H9 (cell line): ENCODE results near the gene RAB26. TPM values are rescaled to one million over a fixed set of nuclear protein-coding genes. Genes with fewer than 3 reads are reported as not detected.

Experiments used
- DNase-seq: peaks from one replicate; pipeline ENCODE4 v3.0.0-alpha.2; 2017
- H2AFZ ChIP-seq: one replicate; pipeline ENCODE4 v1.6.1; 2013; ENCODE audit warnings: mild to moderate bottlenecking, low read length, control low read depth, moderate library complexity
- H2AK5ac ChIP-seq: 2 replicates; pipeline ENCODE4 v1.6.1; 2013; ENCODE audit warnings: low read length, control low read depth, mixed read lengths; ENCODE audit not compliant: insufficient read length
- H2BK120ac ChIP-seq: one replicate; pipeline ENCODE4 v1.6.1; 2013; ENCODE audit warnings: low read depth, mild to moderate bottlenecking, low read length, control low read depth, inconsistent platforms; ENCODE audit not compliant: poor library complexity, severe bottlenecking
- H2BK12ac ChIP-seq: 2 replicates; pipeline ENCODE4 v1.6.1; 2013; ENCODE audit warnings: low read length, control low read depth, mixed read lengths, low read depth; ENCODE audit not compliant: insufficient read length
- H2BK15ac ChIP-seq: 2 replicates; pipeline ENCODE4 v1.6.1; 2013; ENCODE audit warnings: low read depth, low read length, control low read depth
- H2BK20ac ChIP-seq: one replicate; pipeline ENCODE4 v1.6.1; 2013; ENCODE audit warnings: low read depth, mild to moderate bottlenecking, low read length, control low read depth, inconsistent platforms; ENCODE audit not compliant: poor library complexity, severe bottlenecking
- H2BK5ac ChIP-seq: 2 replicates; pipeline ENCODE4 v1.6.1; 2013; ENCODE audit warnings: low read length, control low read depth, mixed read lengths; ENCODE audit not compliant: insufficient read length
- H3K14ac ChIP-seq: 2 replicates; pipeline ENCODE4 v1.6.1; 2013; ENCODE audit warnings: low read length, control low read depth; ENCODE audit not compliant: insufficient read depth
- H3K18ac ChIP-seq: 2 replicates; pipeline ENCODE4 v1.6.1; 2013; ENCODE audit warnings: low read depth, mild to moderate bottlenecking, mixed read lengths, low read length, control low read depth; ENCODE audit not compliant: insufficient read length
- H3K23ac ChIP-seq: 2 replicates; pipeline ENCODE4 v1.6.1; 2013; ENCODE audit warnings: low read length, control low read depth, mixed read lengths, low read depth; ENCODE audit not compliant: insufficient read length
- H3K23me2 ChIP-seq: 2 replicates; pipeline ENCODE4 v1.6.1; 2013; ENCODE audit warnings: low read depth, mild to moderate bottlenecking, mixed read lengths, low read length, control low read depth; ENCODE audit not compliant: insufficient read length, poor library complexity, severe bottlenecking
- H3K27ac ChIP-seq: 2 replicates; pipeline ENCODE4 v1.5.1; 2013; ENCODE audit warnings: low read length, control low read depth, mixed read lengths, low read depth; ENCODE audit not compliant: insufficient read length
- H3K27me3 ChIP-seq: 2 replicates; pipeline ENCODE4 v1.6.1; 2013; ENCODE audit warnings: low read length, control low read depth, inconsistent platforms; ENCODE audit not compliant: insufficient read depth
- H3K4ac ChIP-seq: 2 replicates; pipeline ENCODE4 v1.6.1; 2013; ENCODE audit warnings: low read depth, mild to moderate bottlenecking, control low read depth, inconsistent platforms, low read length, moderate library complexity
- H3K4me1 ChIP-seq: 2 replicates; pipeline ENCODE4 v1.6.1; 2013; ENCODE audit warnings: low read length, control low read depth, inconsistent platforms; ENCODE audit not compliant: insufficient read depth
- H3K4me2 ChIP-seq: 2 replicates; pipeline ENCODE4 v1.6.1; 2013; ENCODE audit warnings: low read length, control low read depth, mixed read lengths; ENCODE audit not compliant: insufficient read length, insufficient read depth
- H3K56ac ChIP-seq: 2 replicates; pipeline ENCODE4 v1.6.1; 2013; ENCODE audit warnings: low read depth, mild to moderate bottlenecking, mixed read lengths, low read length, control low read depth; ENCODE audit not compliant: insufficient read length
- H3K79me1 ChIP-seq: 2 replicates; pipeline ENCODE4 v1.6.1; 2013; ENCODE audit warnings: low read depth, mild to moderate bottlenecking, moderate library complexity, low read length, control low read depth, inconsistent platforms; ENCODE audit not compliant: insufficient read depth, poor library complexity, severe bottlenecking
- H3K79me2 ChIP-seq: 2 replicates; pipeline ENCODE4 v1.6.1; 2013; ENCODE audit warnings: low read length, control low read depth, inconsistent platforms; ENCODE audit not compliant: insufficient read depth
- H3K9ac ChIP-seq: 2 replicates; pipeline ENCODE4 v1.6.1; 2013; ENCODE audit warnings: low read length, control low read depth, mixed read lengths; ENCODE audit not compliant: insufficient read length; ENCODE audit errors: extremely low read depth
- H3K9me3 ChIP-seq: one replicate; pipeline ENCODE4 v1.6.1; 2013; ENCODE audit warnings: low read depth, low read length, inconsistent platforms; ENCODE audit not compliant: control insufficient read depth
- H3T11ph ChIP-seq: one replicate; pipeline ENCODE4 v1.6.1; 2013; ENCODE audit warnings: mild to moderate bottlenecking, low read length, control low read depth, inconsistent platforms
- H4K20me1 ChIP-seq: one replicate; pipeline ENCODE4 v1.6.1; 2013; ENCODE audit not compliant: control insufficient read depth, insufficient read length, insufficient read depth
- H4K5ac ChIP-seq: 2 replicates; pipeline ENCODE4 v1.6.1; 2013; ENCODE audit warnings: low read depth, mild to moderate bottlenecking, mixed read lengths, low read length, control low read depth; ENCODE audit not compliant: insufficient read length
- H4K8ac ChIP-seq: replicated peaks from 2 replicates; pipeline ENCODE4 v1.6.1; 2013; ENCODE audit warnings: low read length, control low read depth, mixed read lengths, low read depth; ENCODE audit not compliant: insufficient read length
- H4K91ac ChIP-seq: 2 replicates; pipeline ENCODE4 v1.6.1; 2013; ENCODE audit warnings: low read depth, mild to moderate bottlenecking, moderate library complexity, mixed read lengths, low read length, control low read depth; ENCODE audit not compliant: insufficient read length
- H3K27ac Mint-ChIP-seq, 3 experiments: 2 replicates in 2 of 3; 3 replicates in 1 of 3; pipeline ENCODE4 v1.8.0; 2020 to 2021; ENCODE audit warnings: mixed read lengths in 3 of 3, mild to moderate bottlenecking in 1 of 3, moderate library complexity in 1 of 3
- H3K27me3 Mint-ChIP-seq: 2 replicates; pipeline ENCODE4 v1.8.0; 2021; ENCODE audit warnings: low read depth, mild to moderate bottlenecking, moderate library complexity, mixed read lengths
- H3K36me3 Mint-ChIP-seq, 3 experiments: 2 replicates in 2 of 3; 3 replicates in 1 of 3; pipeline ENCODE4 v1.8.0; 2020 to 2021; ENCODE audit warnings: low read depth in 3 of 3, mixed read lengths in 3 of 3; ENCODE audit not compliant: insufficient read depth in 1 of 3
- H3K4me1 Mint-ChIP-seq, 2 experiments: 2 replicates each; pipeline ENCODE4 v1.8.0; 2020; ENCODE audit warnings: mixed read lengths in 2 of 2
- H3K4me3 Mint-ChIP-seq, 2 experiments: 2 replicates in 1 of 2; 3 replicates in 1 of 2; pipeline ENCODE4 v1.8.0; 2020 to 2021; ENCODE audit warnings: mild to moderate bottlenecking in 2 of 2, mixed read lengths in 2 of 2, moderate library complexity in 1 of 2
- H3K9me3 Mint-ChIP-seq, 2 experiments: 2 replicates in 1 of 2; 3 replicates in 1 of 2; pipeline ENCODE4 v1.8.0; 2020; ENCODE audit warnings: mild to moderate bottlenecking in 2 of 2, mixed read lengths in 2 of 2, moderate library complexity in 1 of 2
- CTCF ChIP-seq: fragments of 200-600 bp; sonication (generic); conservative IDR thresholded peaks from 3 replicates; pipeline ENCODE4 v1.8.0; 2021; ENCODE audit warnings: antibody characterized with exemption, mild to moderate bottlenecking
- WGBS: extraction: QIAGEN DNeasy Blood & Tissue Kit; methylation state at CpG from one replicate; pipeline ENCODE4 v1.1.7; 2013; ENCODE audit warnings: missing lambda C conversion rate, low lambda C conversion rate, mixed read lengths; ENCODE audit not compliant: insufficient read length; ENCODE audit errors: extremely low coverage; 5-methylcytosine and 5-hydroxymethylcytosine counted together
- total RNA-seq: library from RNA; stranded (reverse); gene quantifications from 2 replicates; pipeline ENCODE4 v1.2.1, GENCODE V29; 2021

Gene RAB26
- total RNA-seq, 1 experiment from 2014 or later = 2.4 TPM

- no peak overlapping the region for H3K27ac Mint-ChIP-seq
- Histone ChIP-seq H3K23ac (no peak overlapping the region), H3K4ac (no peak overlapping the region), H2BK15ac (no peak overlapping the region), H2AK5ac (no peak overlapping the region), H4K8ac (no peak overlapping the region), H3K23me2 (peaks cover 7% of the 10 kb centered on the region), H3K27ac (no peak overlapping the region), H4K91ac (no peak overlapping the region), H2BK120ac (no peak overlapping the region), H3K27me3 (peaks cover 8% of the 10 kb centered on the region; the same call in 1 of the 2 replicates), H3K56ac (no peak overlapping the region), H4K5ac (no peak overlapping the region), H4K20me1 (no peaks in the 10 kb centered on the region), H2BK20ac (no peak overlapping the region), H3K79me2 (no peaks in the 10 kb centered on the region), H2BK5ac (no peak overlapping the region), H2AFZ (no peak overlapping the region), H3K4me1 (no peaks in the 10 kb centered on the region), H3T11ph (no peak overlapping the region), H3K9ac (no peak overlapping the region), H2BK12ac (no peak overlapping the region), H3K4me2 (no peak overlapping the region), H3K18ac (no peak overlapping the region), H3K9me3 (no peaks in the 10 kb centered on the region), H3K79me1 (no peaks in the 10 kb centered on the region), H3K14ac (no peak overlapping the region)
- H3K4me1 Mint-ChIP-seq = peaks cover 4% of the 10 kb centered on the region in 2 experiments; a peak in 1 of 4 replicates
- DNase-seq = no peak
- TF ChIP-seq CTCF = no peak
- H3K4me3 Mint-ChIP-seq = peak overlapping the region; percentile 54 to 73
- peaks cover 57% of the 10 kb centered on the region for H3K27me3 Mint-ChIP-seq
- no peaks in the 10 kb centered on the region for H3K36me3 Mint-ChIP-seq
- WGBS = no CpG with 5 or more reads among the region's 6 CpGs
- no peaks in the 10 kb centered on the region for H3K9me3 Mint-ChIP-seq
These were observed 49.3 kb downstream of the RAB26 start for GRCh38 chr16:2197765-2198164.
